IPS-20b (cell line): ENCODE measurements around the gene ERV3-1.
A peak's percentile ranks its signal among the peaks of the same experiment; 100 is the strongest.

Experiments used
- H3K27ac ChIP-seq: one replicate; pipeline ENCODE4 v1.5.1; 2013; ENCODE audit warnings: low read length
- H3K27me3 ChIP-seq: 2 replicates; pipeline ENCODE4 v1.6.1; 2013; ENCODE audit warnings: mild to moderate bottlenecking, low read length, inconsistent platforms; ENCODE audit not compliant: insufficient read depth
- H3K36me3 ChIP-seq: 2 replicates; pipeline ENCODE4 v1.6.1; 2013; ENCODE audit warnings: low read depth, mild to moderate bottlenecking, inconsistent platforms, low read length, moderate library complexity; ENCODE audit not compliant: insufficient read depth
- H3K4me1 ChIP-seq: 2 replicates; pipeline ENCODE4 v1.6.1; 2013; ENCODE audit warnings: mild to moderate bottlenecking, control low read depth, inconsistent platforms, low read length, moderate library complexity; ENCODE audit not compliant: insufficient read depth
- H3K4me3 ChIP-seq: 2 replicates; pipeline ENCODE4 v1.5.1; 2013; ENCODE audit warnings: mild to moderate bottlenecking, low read length, inconsistent platforms
- H3K9ac ChIP-seq: 2 replicates; pipeline ENCODE4 v1.6.1; 2013; ENCODE audit warnings: low read depth, mild to moderate bottlenecking, inconsistent platforms, low read length, moderate library complexity
- H3K9me3 ChIP-seq: 2 replicates; pipeline ENCODE4 v1.6.1; 2013; ENCODE audit warnings: mild to moderate bottlenecking, low read depth, low read length, inconsistent platforms; ENCODE audit not compliant: insufficient read depth

The ERV3-1 gene

GRCh38 chr7:64997927-64998391, 8.5 kb downstream of the ERV3-1 start:
- Histone ChIP-seq H3K27ac (no peak overlapping the region), H3K9me3 (peaks cover 61% of the 10 kb centered on the region), H3K4me3 (no peak overlapping the region), H3K36me3 (peaks cover 35% of the 10 kb centered on the region), H3K27me3 (no peaks in the 10 kb centered on the region), H3K4me1 (no peaks in the 10 kb centered on the region), H3K9ac (no peak overlapping the region)

- H3K9me3 ChIP-seq = peaks cover 67% of the 10 kb centered on the region
- peaks cover 38% of the 10 kb centered on the region for H3K36me3 ChIP-seq
Observed at GRCh38 chr7:64997164-64997908, 9.2 kb downstream of the ERV3-1 start.

GRCh38 chr7:64996305-64996704, 10.2 kb downstream of the ERV3-1 start:
- Histone ChIP-seq H3K4me3 (no peak overlapping the region), H3K9ac (no peak overlapping the region), H3K27me3 (no peaks in the 10 kb centered on the region), H3K27ac (no peak overlapping the region), H3K36me3 (peaks cover 41% of the 10 kb centered on the region), H3K4me1 (no peaks in the 10 kb centered on the region), H3K9me3 (peaks cover 78% of the 10 kb centered on the region)

More at GRCh38 chr7:64997164-64997908, 9.2 kb downstream of the ERV3-1 start:
- Histone ChIP-seq H3K4me1 (no peaks in the 10 kb centered on the region), H3K4me3 (no peak overlapping the region), H3K27me3 (no peaks in the 10 kb centered on the region), H3K27ac (no peak overlapping the region), H3K9ac (no peak overlapping the region)

DNA sequence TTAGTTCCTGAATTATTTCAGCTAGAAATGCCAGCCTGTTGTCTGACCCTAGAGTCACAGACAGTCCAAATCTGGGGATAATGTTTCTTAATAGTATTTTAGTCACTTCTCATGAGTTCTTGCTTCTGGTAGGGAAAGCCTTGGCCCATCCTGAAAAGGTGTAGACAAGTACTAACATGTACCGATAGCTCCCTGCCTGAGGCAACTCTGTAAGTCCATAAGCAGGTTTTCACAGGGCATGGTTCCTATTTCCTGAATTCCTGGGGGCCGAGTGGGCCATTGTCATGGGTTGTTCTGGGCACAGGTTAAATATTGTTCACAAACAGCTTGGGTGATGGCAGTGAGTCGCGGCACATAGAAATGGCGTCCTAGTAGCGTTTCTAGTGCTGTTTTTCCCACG, 12.6 kb downstream of the ERV3-1 start:
- Histone ChIP-seq H3K4me3 (no peak overlapping the region), H3K27ac (no peak overlapping the region), H3K4me1 (no peaks in the 10 kb centered on the region), H3K27me3 (no peaks in the 10 kb centered on the region), H3K9ac (no peak overlapping the region), H3K36me3 (peaks cover 41% of the 10 kb centered on the region), H3K9me3 (peaks cover 86% of the 10 kb centered on the region)

- H3K27me3 ChIP-seq = no peaks in the 10 kb centered on the region
- no peak overlapping the region for H3K4me3 ChIP-seq
- H3K9me3 ChIP-seq = peaks cover 89% of the 10 kb centered on the region
- H3K9ac ChIP-seq = no peak overlapping the region
- H3K27ac ChIP-seq = no peak overlapping the region
- no peaks in the 10 kb centered on the region for H3K4me1 ChIP-seq
- peaks cover 35% of the 10 kb centered on the region; the same call in 1 of the 2 replicates for H3K36me3 ChIP-seq
Observed at GRCh38 chr7:64992971-64993370, 13.5 kb downstream of the ERV3-1 start.

DNA sequence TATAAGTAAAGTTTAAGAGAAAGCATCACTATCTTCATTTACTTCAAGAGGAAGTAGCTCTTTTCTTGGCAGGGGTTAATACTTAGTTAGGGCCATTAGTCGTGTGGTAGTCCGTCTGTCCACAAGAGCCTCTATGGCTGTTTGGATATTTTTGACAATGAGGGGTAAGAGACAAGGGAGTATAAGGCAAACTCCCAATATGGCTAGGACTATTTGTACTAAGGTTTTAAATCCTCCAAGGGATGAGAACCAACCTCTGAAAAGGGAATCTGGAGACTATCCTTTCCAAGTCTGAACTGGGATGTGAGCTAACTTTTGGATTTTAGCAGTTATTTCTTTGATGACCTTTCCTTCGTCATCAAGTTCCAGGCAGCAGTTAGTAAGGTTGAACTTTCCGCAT, 15.6 kb downstream of the ERV3-1 start, which contains the start of gene ZNF117:
TSS of gene ZNF117 (minus strand) at position 101 of the 400 bp plus-strand sequence.
- Histone ChIP-seq H3K9me3 (peaks cover 88% of the 10 kb centered on the region), H3K36me3 (peaks cover 50% of the 10 kb centered on the region), H3K4me1 (no peaks in the 10 kb centered on the region), H3K4me3 (no peak within 1 kb of the TSS), H3K9ac (no peak within 1 kb of the TSS), H3K27ac (no peak within 1 kb of the TSS), H3K27me3 (no peaks in the 10 kb centered on the region)

GRCh38 chr7:64990216-64990615, 16.3 kb downstream of the ERV3-1 start:
- Histone ChIP-seq H3K9me3 (peaks cover 90% of the 10 kb centered on the region), H3K27ac (no peak overlapping the region), H3K36me3 (peaks cover 54% of the 10 kb centered on the region), H3K4me3 (no peak overlapping the region), H3K9ac (no peak overlapping the region), H3K4me1 (no peaks in the 10 kb centered on the region), H3K27me3 (no peaks in the 10 kb centered on the region)

DNA sequence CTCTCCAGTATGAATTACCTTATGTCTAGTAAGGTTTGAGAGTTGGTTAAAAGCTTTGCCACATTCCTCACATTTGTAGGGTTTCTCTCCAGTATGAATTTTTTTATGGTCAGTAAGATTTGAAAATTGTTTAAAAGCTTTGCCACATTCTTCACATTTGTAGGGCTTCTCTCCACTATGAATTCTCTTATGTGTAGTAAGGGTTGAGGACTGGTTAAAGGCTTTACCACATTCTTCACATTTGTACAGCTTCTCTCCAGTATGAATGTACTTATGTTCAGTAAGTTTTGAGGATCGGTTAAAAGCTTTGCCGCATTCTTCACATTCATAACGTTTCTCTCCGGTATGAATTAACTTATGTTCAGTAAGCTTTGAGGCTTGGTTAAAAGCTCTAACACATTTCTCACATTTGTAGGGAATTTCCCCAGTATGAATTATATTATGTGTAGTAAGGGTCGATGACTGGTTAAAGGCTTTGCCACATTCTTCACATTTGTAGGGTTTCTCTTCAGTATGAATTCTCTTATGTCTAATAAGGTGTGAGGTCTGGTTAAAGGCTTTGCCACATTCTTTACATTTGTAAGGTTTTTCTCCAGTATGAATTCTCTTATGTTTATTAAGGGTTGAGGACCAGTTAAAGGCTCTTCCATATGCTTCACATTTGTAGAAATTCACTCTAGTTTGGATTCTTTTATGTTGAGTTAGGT, 27.8 kb downstream of the ERV3-1 start:
- H3K27me3 ChIP-seq = no peaks in the 10 kb centered on the region
- no peaks in the 10 kb centered on the region for H3K4me1 ChIP-seq
- H3K4me3 ChIP-seq = peak overlapping the region; percentile 30; the same call in 1 of the 2 replicates
- H3K36me3 ChIP-seq = peaks cover 56% of the 10 kb centered on the region
- H3K27ac ChIP-seq = no peak overlapping the region
- peaks cover 87% of the 10 kb centered on the region for H3K9me3 ChIP-seq
- no peak overlapping the region for H3K9ac ChIP-seq

- Histone ChIP-seq H3K4me1 (no peaks in the 10 kb centered on the region), H3K27ac (no peak overlapping the region), H3K27me3 (no peaks in the 10 kb centered on the region), H3K9ac (no peak overlapping the region), H3K9me3 (peaks cover 35% of the 10 kb centered on the region; the same call in 1 of the 2 replicates), H3K4me3 (no peak overlapping the region), H3K36me3 (no peaks in the 10 kb centered on the region)
Observed at GRCh38 chr7:64965594-64965993, 40.9 kb downstream of the ERV3-1 start.

DNA sequence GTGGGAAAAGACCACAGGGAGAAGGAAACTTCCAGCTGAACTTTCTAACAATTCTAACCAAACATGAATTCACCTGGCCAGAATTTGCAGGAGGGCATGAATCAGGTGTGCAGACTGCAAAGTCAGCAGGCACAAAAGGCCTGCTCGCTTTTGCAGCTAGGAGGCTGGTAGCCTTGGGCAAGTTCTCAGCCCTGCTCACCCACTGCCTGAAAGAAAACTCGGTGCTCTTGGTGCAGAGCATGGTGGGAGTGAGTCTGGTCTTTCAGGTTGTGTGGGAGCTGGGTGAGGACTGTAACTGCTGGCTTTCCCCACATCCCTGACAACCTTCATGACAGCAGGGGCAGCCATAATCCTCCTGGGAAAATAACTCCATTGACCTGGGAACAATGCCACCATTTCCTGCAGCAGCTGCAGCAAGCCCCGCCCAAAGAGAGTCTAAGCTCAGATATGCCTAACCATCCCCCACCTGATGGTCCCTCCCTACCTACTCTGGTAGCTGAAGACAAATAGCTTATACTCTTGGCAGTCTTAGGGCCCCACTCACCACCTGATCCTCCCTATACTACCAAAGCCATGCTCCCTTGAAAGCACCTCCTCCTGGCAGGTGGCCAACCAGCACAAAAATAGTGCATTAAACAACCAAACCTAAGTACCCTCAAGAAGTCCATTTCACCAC, 47.3 kb downstream of the ERV3-1 start:
- no peak overlapping the region for H3K27ac ChIP-seq
- no peaks in the 10 kb centered on the region for H3K4me1 ChIP-seq
- no peaks in the 10 kb centered on the region for H3K27me3 ChIP-seq
- no peaks in the 10 kb centered on the region for H3K36me3 ChIP-seq
- peaks cover 8% of the 10 kb centered on the region for H3K9me3 ChIP-seq
- H3K4me3 ChIP-seq = no peak overlapping the region
- no peak overlapping the region for H3K9ac ChIP-seq

DNA sequence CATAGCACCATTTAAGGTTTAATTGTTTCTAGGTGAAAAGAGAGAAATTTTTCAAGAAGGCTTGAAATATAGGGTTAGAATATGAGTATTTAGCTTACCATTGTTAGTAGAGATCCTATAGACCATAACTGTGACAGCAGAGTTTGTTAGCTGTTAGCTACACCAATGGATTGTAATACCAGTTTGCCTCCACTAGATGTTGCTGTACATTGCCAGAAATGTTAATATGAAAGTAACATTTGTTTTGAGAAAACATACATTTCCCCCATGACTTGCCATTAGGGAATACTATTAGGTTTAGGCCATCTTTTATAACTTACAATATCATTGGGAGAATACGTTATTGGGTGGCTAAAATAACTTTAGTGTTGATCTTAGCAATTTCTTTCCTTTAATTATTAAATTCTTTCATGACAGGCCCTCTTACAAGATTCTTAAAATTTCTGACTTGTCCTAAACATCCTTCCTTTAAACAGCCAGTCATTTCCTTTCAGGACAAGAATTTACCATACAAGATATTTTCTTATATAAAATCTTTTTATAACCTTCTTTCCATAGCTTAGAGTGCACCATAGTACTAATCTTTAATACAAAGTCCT, 55.1 kb downstream of the ERV3-1 start:
- H3K9me3 ChIP-seq = no peaks in the 10 kb centered on the region
- H3K36me3 ChIP-seq = no peaks in the 10 kb centered on the region
- no peak overlapping the region for H3K4me3 ChIP-seq
- no peaks in the 10 kb centered on the region for H3K4me1 ChIP-seq
- no peak overlapping the region for H3K27ac ChIP-seq
- peaks cover 32% of the 10 kb centered on the region for H3K27me3 ChIP-seq
- H3K9ac ChIP-seq = no peak overlapping the region
